SK-N-SH (cell line): ENCODE results near the gene ZNF628. TPM values are rescaled to one million over a fixed set of nuclear protein-coding genes. Genes with fewer than 3 reads are reported as not detected.
"Not testable (repeated sequence)": the region's sequence is repeated elsewhere in the genome, so short reads cannot be mapped to it uniquely, and the experiment has no call there.

Source experiments
- CTCF ChIA-PET: fragments of 300-600, 350-600 bp; formaldehyde crosslinking; extraction: SDS; loops from one replicate; lab custom pipeline; 2021; lab: Yijun Ruan, JAX
- POLR2A ChIA-PET: fragments of 350-600 bp; sonication (Branson Sonifier 250); formaldehyde crosslinking; extraction: SDS; loops from one replicate; lab custom pipeline; 2020; ENCODE audit warnings: antibody characterized with exemption, inconsistent platforms; lab: Yijun Ruan, JAX
- DNase-seq: peaks from one replicate; pipeline ENCODE4 v3.0.0; 2012
- H2AFZ ChIP-seq: fragments of 200-600 bp; sonication (generic); 2 replicates; pipeline ENCODE4 v1.8.1; 2016; ENCODE audit warnings: antibody characterized with exemption, mild to moderate bottlenecking, low read depth
- H3F3A ChIP-seq: fragments of 200-600 bp; sonication (generic); replicated peaks from 2 replicates; pipeline ENCODE3; 2016; ENCODE audit warnings: antibody characterized with exemption, mild to moderate bottlenecking; ENCODE audit not compliant: insufficient read depth
- H3K27ac ChIP-seq, 2 experiments: fragments of 200-500 bp in 1 of 2; fragments of 200-600 bp in 1 of 2; sonication (Bioruptor generic) in 1 of 2; sonication (generic), shearing (Covaris generic) in 1 of 2; 2 replicates each; pipeline versions ENCODE4 v1.5.1 to v1.6.1; 2014 to 2016; ENCODE audit warnings: low read depth in 2 of 2, inconsistent platforms in 1 of 2, low read length in 1 of 2, mild to moderate bottlenecking in 1 of 2, mixed read lengths in 1 of 2
- H3K27me3 ChIP-seq: fragments of 200-600 bp; sonication (generic), shearing (Covaris generic); 2 replicates; pipeline ENCODE4 v1.6.1; 2016; ENCODE audit warnings: mixed run types; ENCODE audit not compliant: insufficient read depth
- H3K36me3 ChIP-seq, 2 experiments: fragments of 200-500 bp in 1 of 2; fragments of 200-600 bp in 1 of 2; sonication (Bioruptor generic) in 1 of 2; sonication (generic) in 1 of 2; replicated peaks in 1 of 2; 2 replicates each; pipeline versions ENCODE3 to v1.5.1; 2014 to 2016; ENCODE audit warnings: low read length in 1 of 2, mild to moderate bottlenecking in 1 of 2; ENCODE audit not compliant: insufficient read depth in 2 of 2, control insufficient read depth in 1 of 2
- H3K4me1 ChIP-seq, 2 experiments: fragments of 200-500 bp in 1 of 2; fragments of 200-600 bp in 1 of 2; sonication (Bioruptor generic) in 1 of 2; sonication (generic), shearing (Covaris generic) in 1 of 2; 2 replicates each; pipeline versions ENCODE4 v1.5.1 to v1.6.1; 2014 to 2016; ENCODE audit warnings: low read depth in 1 of 2, low read length in 1 of 2, mixed run types in 1 of 2; ENCODE audit not compliant: insufficient read depth in 2 of 2, control insufficient read depth in 1 of 2
- H3K4me2 ChIP-seq: fragments of 200-600 bp; sonication (generic), shearing (Covaris generic); 2 replicates; pipeline ENCODE4 v1.6.1; 2017; ENCODE audit warnings: mixed run types
- H3K4me3 ChIP-seq, 2 experiments: fragments of 200-500 bp in 1 of 2; fragments of 200-600 bp in 1 of 2; sonication (Bioruptor generic) in 1 of 2; sonication (generic), shearing (Covaris generic) in 1 of 2; 2 replicates each; pipeline versions ENCODE4 v1.5.1 to v1.8.1; 2014 to 2016; ENCODE audit warnings: low read depth in 2 of 2, inconsistent platforms in 1 of 2, low read length in 1 of 2, mild to moderate bottlenecking in 1 of 2, mixed read lengths in 1 of 2, moderate library complexity in 1 of 2
- H3K79me2 ChIP-seq: fragments of 200-600 bp; sonication (generic); 2 replicates; pipeline ENCODE4 v1.8.1; 2017; ENCODE audit warnings: mild to moderate bottlenecking; ENCODE audit not compliant: insufficient read depth
- H3K9ac ChIP-seq: fragments of 200-600 bp; sonication (generic); 2 replicates; pipeline ENCODE4 v1.6.1; 2017; ENCODE audit warnings: mixed run types
- H3K9me2 ChIP-seq: fragments of 200-600 bp; sonication (generic); 2 replicates; pipeline ENCODE4 v1.6.1; 2017; ENCODE audit warnings: mixed run types
- H3K9me3 ChIP-seq: fragments of 200-600 bp; sonication (generic); 2 replicates; pipeline ENCODE4 v1.6.1; 2017; ENCODE audit warnings: mixed run types, mild to moderate bottlenecking, moderate library complexity
- H4K20me1 ChIP-seq: fragments of 200-600 bp; sonication (generic); 2 replicates; pipeline ENCODE4 v1.6.1; 2017; ENCODE audit warnings: mild to moderate bottlenecking, mixed run types; ENCODE audit not compliant: insufficient read depth
- CHD2 ChIP-seq: fragments of 150-350 bp; IDR thresholded peaks from 2 replicates; pipeline ENCODE4 v1.6.1; 2018; ENCODE audit warnings: low read length; ENCODE audit not compliant: partially characterized antibody
- CTCF ChIP-seq: fragments of 200-600 bp; sonication (generic); IDR thresholded peaks from 2 replicates; pipeline ENCODE4 v1.6.1; 2017; ENCODE audit warnings: antibody characterized with exemption, mild to moderate bottlenecking, moderate library complexity
- FOSL2 ChIP-seq: IDR thresholded peaks from 2 replicates; pipeline ENCODE4 v1.4.0; 2012; ENCODE audit warnings: low read depth, mild to moderate bottlenecking, moderate library complexity, borderline replicate concordance
- FOXJ3 ChIP-seq: sonication (generic); formaldehyde crosslinking; IDR thresholded peaks from 2 replicates; pipeline ENCODE4 v1.5.1; 2020; ENCODE audit warnings: mild to moderate bottlenecking, missing genetic modification reagents
- GABPA ChIP-seq: IDR thresholded peaks from 2 replicates; pipeline ENCODE4 v1.4.0; 2012; ENCODE audit warnings: low read depth, mild to moderate bottlenecking
- GATA2 ChIP-seq: sonication (generic); formaldehyde crosslinking; IDR thresholded peaks from 2 replicates; pipeline ENCODE4 v1.5.0; 2020; ENCODE audit warnings: mild to moderate bottlenecking, missing genetic modification reagents
- JUND ChIP-seq: IDR thresholded peaks from 2 replicates; pipeline ENCODE4 v1.4.0; 2012
- MEF2A ChIP-seq: IDR thresholded peaks from 2 replicates; pipeline ENCODE4 v1.4.0; 2012; ENCODE audit warnings: low read depth, borderline replicate concordance
- MXI1 ChIP-seq: IDR thresholded peaks from 2 replicates; pipeline ENCODE4 v1.6.1; 2012; ENCODE audit warnings: mild to moderate bottlenecking, low read depth, low read length, improper control_type of control experiment
- NRF1 ChIP-seq: IDR thresholded peaks from 2 replicates; pipeline ENCODE4 v1.6.1; 2012; ENCODE audit warnings: low read depth, mild to moderate bottlenecking, low read length
- RAD21 ChIP-seq: IDR thresholded peaks from 2 replicates; pipeline ENCODE4 v1.6.1; 2012; ENCODE audit warnings: mild to moderate bottlenecking, low read length
- REST ChIP-seq: IDR thresholded peaks from 2 replicates; pipeline ENCODE4 v1.6.1; 2012; ENCODE audit warnings: mild to moderate bottlenecking, low read depth, low read length, moderate library complexity
- RXRA ChIP-seq: IDR thresholded peaks from 2 replicates; pipeline ENCODE4 v1.4.0; 2012; ENCODE audit warnings: low read depth, mild to moderate bottlenecking, borderline replicate concordance
- SIN3A ChIP-seq: IDR thresholded peaks from 2 replicates; pipeline ENCODE4 v1.6.1; 2012; ENCODE audit warnings: low read depth, mild to moderate bottlenecking, low read length, moderate library complexity, borderline replicate concordance
- SMC3 ChIP-seq: IDR thresholded peaks from 2 replicates; pipeline ENCODE4 v1.6.1; 2012; ENCODE audit warnings: low read depth, low read length, improper control_type of control experiment
- USF1 ChIP-seq: IDR thresholded peaks from 2 replicates; pipeline ENCODE4 v1.4.0; 2012; ENCODE audit warnings: low read depth, borderline replicate concordance
- USF2 ChIP-seq: fragments of 150-350 bp; IDR thresholded peaks from 2 replicates; pipeline ENCODE4 v1.6.1; 2017; ENCODE audit warnings: antibody characterized with exemption, low read length, low read depth, borderline replicate concordance
- YY1 ChIP-seq: IDR thresholded peaks from 2 replicates; pipeline ENCODE4 v1.4.0; 2012; ENCODE audit warnings: low read depth, mild to moderate bottlenecking
- WGBS: methylation state at CpG from one replicate; pipeline ENCODE4 v1.1.6; 2017; ENCODE audit warnings: low lambda C conversion rate; 5-methylcytosine and 5-hydroxymethylcytosine counted together
- polyA plus RNA-seq, 3 experiments: library from polyadenylated mRNA; depleted of rRNA; stranded (reverse); fragments of >200 nt; gene quantifications; 2 replicates each; pipeline ENCODE4 v1.2.3, GENCODE V29; 2012

ZNF628 gene
- polyA plus RNA-seq, 1 of the 3 experiments (the other 2 are of a cell fraction) = 1.6 TPM

- no peaks in the 10 kb centered on the region for H3K79me2 ChIP-seq
- H3K27me3 ChIP-seq = no peaks in the 10 kb centered on the region
- peaks cover 10% of the 10 kb centered on the region for H3F3A ChIP-seq
- H3K27ac ChIP-seq = no peak overlapping the region
- no peak for TF ChIP-seq YY1
- TF ChIP-seq CTCF = no peak
- TF ChIP-seq SMC3 = no peak
- no peak for TF ChIP-seq CHD2
- TF ChIP-seq GATA2 (CRISPR knock-in tag) = no peak
- no peak for TF ChIP-seq USF1
- TF ChIP-seq MXI1 = no peak
- TF ChIP-seq FOXJ3 (CRISPR knock-in tag) = no peak
- no peak for TF ChIP-seq MEF2A
- TF ChIP-seq GABPA = no peak
- no peak for TF ChIP-seq RXRA
- no peak for TF ChIP-seq JUND
- TF ChIP-seq RAD21 = no peak
- no peak for TF ChIP-seq USF2
- no peak for TF ChIP-seq SIN3A
- no peak for TF ChIP-seq REST
- no peak for TF ChIP-seq NRF1
- no peak for TF ChIP-seq FOSL2
- DNase-seq = no peak
- H3K36me3 ChIP-seq = no peaks in the 10 kb centered on the region
- no peak overlapping the region for H3K4me3 ChIP-seq
- H3K9ac ChIP-seq = no peak overlapping the region
- H3K4me1 ChIP-seq = peaks cover 0 to 30% of the 10 kb centered on the region in 2 experiments; a peak in 1 of 4 replicates
- POLR2A ChIA-PET = no interaction called here
- no peak overlapping the region for H3K4me2 ChIP-seq
- H2AFZ ChIP-seq = no peak overlapping the region
- H3K9me2 ChIP-seq = no peaks in the 10 kb centered on the region
- no peaks in the 10 kb centered on the region for H3K9me3 ChIP-seq
- no peaks in the 10 kb centered on the region for H4K20me1 ChIP-seq
- CTCF ChIA-PET = interaction anchor here (1.0 to 15.1 kb wide), 4 partner anchors 9 to 110 kb away, joined by 3 to 162 read pairs (median 19); no protein-coding TSS in a partner anchor
- 98% methylated on average over 11 of the region's 11 CpGs for WGBS
Measured at GRCh38 chr19:55495646-55496349, 19.4 kb downstream of the ZNF628 start.

GRCh38 chr19:55496820-55497219 lies 20.4 kb downstream of the ZNF628 start:
- H3K27me3 ChIP-seq, DNase-seq, H3K36me3 ChIP-seq, H2AFZ ChIP-seq, H3K9ac ChIP-seq, H3K79me2 ChIP-seq, POLR2A ChIA-PET, H3K9me3 ChIP-seq, H3K4me3 ChIP-seq, H3K9me2 ChIP-seq, H3K4me2 ChIP-seq, H3K27ac ChIP-seq, H4K20me1 ChIP-seq, H3F3A ChIP-seq: not testable (repeated sequence)
- CTCF ChIA-PET = interaction anchor here (0.7 to 6.3 kb wide), 3 partner anchors 12 to 154 kb away, joined by 3 to 31 read pairs (median 6); partner anchors contain the start of gene NAT14
- H3K4me1 ChIP-seq = peaks cover 0 to 19% of the 10 kb centered on the region in 2 experiments; a peak in 1 of 4 replicates
- 94% methylated on average over 8 of the region's 10 CpGs for WGBS
